Non-pigmented ciliary epithelial cell (primary cell): ENCODE data around the gene NEB.
"Not testable (repeated sequence)": the region's sequence is repeated elsewhere in the genome, so short reads cannot be mapped to it uniquely, and the experiment has no call there.

Experiments used
- DNase-seq: peaks from one replicate; pipeline ENCODE4 v3.0.0-alpha.2; 2010; ENCODE audit warnings: low read depth

Gene NEB

DNA sequence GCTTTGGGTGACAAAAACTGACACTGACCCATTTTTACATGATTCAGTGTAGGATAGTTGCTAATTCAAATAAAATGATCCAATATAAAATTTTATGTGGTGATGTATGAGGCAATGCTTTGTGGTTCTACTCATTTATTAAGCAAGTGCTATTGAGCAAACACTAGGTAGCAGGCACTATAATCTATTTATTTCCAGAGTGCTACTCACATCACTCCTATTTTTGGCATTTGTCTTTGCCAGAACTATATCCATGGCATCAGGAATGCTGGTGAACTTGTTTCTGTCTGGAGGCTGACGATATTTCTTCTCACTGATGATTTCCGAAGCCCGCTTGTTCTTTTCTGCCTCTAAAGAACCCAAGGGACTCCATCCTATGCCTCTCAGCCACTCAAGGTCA, 84.3 kb downstream of the NEB start:
- no peak for DNase-seq

DNA sequence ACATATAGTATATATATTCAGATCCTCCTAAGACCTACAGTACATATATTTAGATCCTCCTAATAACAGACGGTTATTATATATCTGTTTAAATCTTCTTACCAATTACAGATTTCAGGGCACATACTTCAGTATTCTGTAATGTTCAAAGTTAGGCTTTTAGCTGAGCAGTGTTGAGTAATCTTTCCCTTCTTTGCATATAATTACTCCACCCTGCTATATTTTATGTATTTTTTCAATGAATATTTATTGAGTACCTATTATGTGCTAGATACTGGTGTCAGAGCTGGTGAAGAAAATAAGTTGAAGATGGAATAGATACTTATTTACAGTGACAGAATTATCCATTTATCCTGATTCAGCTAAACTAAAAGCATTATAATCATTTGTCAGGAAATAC, 84.9 kb downstream of the NEB start:
- no peak for DNase-seq

DNA sequence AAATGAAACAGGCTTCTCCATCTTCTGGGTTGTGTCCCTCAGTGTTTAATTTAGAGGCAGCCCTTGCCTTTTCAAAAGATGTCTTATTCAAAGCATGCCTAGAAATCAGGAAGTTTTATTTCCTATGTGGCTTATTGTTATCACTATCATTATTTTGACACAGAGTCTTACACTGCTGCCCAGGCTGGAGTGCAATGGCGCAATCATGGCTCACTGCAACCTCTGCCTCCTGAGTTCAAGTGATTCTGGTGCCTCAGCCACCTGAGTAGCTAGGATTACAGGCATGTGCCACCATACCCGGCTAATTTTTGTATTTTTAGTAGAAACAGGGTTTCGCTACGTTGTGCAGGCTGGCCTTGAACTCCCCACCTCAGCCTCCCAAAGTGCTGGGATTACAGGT, 87.8 kb downstream of the NEB start:
- not testable (repeated sequence) for DNase-seq

DNA sequence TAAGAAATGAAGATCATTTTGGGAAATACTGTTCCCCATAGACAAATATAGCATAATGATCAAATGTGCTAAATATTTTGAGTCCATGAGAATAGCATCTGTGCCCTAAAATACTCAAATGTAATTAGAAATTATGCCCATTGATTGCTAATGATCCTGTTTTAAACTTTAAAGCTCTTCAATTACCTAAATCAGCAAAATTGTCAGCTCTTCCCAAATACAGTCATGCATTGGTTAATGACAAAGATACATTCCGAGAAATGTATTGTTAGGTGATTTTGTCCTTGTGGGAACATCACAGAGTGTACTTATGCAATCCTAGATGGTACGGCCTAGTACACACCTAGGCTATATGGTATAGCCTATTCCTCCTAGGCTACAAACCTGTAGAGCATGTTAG, 89.7 kb downstream of the NEB start:
- DNase-seq, result no peak

DNA sequence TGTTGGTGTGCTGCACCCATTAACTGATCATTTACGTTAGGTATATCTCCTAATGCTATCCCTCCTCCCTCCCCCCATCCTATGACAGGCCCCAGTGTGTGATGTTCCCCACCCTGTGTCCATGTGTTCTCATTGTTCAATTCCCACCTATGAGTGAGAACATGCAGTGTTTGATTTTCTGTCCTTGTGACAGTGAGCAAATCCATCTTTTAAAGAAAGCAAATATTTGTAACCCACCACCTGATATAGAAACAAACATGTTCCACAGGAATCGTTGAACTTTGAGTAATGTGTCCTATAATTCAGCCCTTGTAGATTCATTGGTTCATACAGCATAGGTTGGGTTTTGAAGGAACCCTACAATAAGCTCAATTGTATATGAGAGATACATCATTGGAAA, 92.4 kb downstream of the NEB start:
- not testable (repeated sequence) for DNase-seq

DNA sequence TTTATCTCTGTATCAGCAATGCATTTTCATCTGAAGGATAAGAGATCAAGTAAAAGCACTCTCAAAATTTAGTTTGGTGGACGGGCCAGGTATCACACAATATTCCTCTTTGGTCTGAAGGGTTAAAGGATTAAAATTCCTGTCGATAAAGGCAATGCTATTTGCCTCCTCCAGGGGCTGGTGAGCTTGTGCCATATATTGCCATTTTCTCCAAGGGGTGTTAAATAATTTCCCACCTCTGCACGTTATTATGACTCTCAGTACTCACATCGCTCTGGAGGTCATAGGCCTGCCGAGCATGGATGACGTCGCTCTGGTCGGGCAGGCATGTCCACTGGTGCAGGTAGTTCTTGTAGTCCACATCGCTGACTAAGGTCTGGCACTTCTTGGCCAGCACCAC, 94.2 kb downstream of the NEB start:
- DNase-seq, result no peak

DNA sequence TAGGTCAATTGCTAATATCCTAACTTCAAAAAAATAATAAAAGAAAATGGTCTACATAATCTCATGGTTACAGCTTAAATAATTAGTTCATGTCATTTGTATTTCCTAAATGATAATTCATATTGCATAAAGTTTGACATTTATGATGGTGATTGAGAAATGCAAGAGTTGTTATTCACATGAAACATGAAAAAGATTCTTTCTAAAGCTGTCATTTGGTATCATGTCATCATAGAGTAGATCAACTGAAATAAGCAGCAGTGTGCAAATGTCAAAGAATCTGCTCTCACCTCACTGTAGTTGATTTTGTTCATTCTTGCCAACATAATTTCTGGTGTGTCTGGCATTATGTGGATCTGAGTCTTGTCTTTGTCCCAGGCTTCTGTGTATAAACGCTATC, 95.3 kb downstream of the NEB start:
- DNase-seq, result no peak

DNA sequence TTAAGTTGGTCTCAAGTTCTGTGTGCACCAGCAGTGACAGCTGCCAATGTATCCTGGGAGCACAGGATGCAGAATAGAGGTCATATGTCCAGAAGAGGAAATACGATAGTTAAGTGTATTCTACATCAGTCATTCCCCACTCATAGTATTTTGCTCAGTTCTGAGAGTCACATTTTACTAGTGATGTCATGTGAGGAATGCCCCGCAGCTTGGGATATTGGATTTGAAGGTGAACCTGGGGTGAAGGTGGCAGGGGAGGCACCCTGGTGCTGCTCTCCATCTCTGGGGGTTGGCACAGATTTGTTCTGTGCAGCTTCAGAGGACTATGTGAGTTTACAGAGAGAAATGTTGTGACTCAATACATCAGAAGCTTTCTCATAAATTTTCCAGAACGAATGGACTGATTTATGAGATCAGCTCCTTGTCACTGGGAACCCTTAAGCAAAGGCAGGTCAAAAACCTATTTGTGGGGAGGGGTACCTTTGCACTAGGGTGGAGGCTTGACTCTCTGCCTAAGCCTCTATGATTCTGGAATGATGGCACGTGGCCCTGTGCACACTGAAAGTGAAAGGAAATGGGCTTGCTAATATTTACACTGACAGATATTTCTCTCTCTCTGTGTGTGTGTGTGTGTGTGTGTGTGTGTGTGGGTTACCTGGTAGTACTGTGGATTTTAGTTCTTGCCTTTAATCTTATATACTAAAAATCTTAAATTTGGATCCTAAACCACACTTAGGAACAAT, 95.9 kb downstream of the NEB start:
- no peak for DNase-seq

DNA sequence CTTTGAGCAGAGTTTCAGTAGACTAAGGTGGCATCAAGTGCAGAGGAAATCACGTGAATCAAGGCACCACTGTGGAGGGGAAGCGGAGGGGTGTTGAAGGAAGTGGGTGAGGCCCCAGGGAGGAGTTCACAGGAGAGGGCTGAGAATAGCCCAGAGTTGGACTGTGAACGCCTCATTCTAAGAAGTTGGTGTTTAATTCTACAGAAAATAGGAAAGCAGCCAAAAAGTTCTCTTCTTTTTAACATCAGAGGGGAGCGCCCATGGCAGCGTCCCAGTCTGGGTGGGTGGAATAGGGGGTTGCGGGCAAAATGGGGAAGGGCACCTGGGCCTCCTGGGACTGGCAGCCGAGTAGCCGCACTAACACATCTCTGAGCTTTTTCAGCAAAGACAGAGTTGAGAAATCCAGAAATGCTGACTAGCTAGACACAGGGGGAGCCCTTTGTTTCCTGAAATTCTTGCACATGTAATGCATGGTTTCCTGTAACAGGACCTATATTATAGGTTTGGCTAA, 97.0 kb downstream of the NEB start:
- DNase-seq, result no peak

DNA sequence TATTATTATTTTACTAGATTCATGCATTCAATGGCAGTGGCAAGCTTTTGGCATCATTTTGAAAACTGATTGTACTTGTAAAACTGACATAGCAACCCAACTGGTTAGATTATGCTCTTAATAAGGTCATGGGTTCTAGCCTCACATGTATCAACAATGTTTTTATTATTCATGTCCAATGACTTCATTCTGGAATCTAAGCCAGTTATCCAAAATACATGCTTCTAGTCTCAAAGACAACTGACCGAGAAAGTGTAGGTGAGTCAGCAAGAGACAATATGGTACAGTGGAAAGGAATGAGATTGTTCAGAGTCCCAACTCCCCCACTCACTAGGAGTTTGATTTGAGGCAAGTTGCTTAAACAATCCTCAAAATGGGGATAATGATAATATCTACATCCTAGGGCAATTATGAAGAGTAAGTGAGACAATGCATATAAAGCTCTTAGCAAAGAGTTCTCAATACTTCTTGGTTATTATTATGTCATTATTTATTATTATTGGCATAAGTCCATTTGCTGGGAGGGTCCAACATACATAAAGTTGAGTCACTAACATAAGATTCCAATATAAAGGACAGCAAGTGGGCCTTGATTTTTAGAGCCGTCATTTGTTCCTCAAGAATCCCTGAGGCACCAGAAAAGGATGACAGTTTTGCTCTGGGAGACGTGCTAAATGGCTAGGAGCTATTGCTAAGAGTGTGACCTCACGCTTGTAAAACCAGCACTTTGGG, 99.4 kb downstream of the NEB start:
- no peak for DNase-seq

DNA sequence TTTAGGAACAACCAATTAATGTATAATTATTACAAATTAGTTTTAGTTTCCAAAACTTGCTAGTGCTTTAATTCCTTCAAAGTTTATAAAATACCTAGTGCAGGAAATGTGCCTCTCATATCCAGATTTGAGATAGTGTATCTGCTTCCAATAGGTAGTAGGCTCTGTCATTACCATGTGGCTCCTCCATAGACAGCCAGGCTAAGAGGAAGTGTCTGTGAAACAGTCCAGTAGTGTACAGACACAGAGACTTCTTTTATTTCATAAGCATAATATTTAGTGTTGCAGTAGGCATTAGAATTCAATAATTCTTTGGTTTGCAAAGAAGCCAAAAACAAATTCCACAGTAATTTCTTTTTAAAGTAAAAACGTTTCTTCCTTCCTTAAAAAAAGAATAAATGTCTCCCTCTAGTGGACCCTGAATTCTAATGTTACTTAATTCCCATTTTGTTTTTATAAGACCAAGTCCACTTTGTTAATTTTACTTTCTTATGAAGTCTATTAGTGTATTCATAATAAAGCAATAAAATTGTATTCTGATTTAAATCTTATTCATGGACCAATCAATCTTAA, 101.2 kb downstream of the NEB start:
- DNase-seq, result no peak

DNA sequence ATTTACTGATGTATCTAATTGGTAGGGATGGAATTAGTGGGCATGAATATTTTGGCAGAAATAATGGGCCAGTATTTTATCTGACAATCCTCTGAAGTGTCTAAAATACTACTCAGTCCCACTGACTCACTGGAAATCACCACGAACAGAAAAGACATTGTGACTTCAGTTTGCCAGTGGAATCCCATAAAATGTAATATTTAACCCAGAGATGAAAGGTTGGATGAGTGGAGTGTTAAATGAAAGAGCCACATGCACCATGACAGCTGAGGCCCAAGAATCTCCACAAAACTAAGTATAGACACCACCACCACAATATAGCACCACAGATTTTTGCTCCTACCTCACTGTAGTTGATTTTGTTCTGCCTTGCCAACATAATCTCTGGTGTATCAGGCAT, 103.9 kb downstream of the NEB start:
- DNase-seq, result no peak

DNA sequence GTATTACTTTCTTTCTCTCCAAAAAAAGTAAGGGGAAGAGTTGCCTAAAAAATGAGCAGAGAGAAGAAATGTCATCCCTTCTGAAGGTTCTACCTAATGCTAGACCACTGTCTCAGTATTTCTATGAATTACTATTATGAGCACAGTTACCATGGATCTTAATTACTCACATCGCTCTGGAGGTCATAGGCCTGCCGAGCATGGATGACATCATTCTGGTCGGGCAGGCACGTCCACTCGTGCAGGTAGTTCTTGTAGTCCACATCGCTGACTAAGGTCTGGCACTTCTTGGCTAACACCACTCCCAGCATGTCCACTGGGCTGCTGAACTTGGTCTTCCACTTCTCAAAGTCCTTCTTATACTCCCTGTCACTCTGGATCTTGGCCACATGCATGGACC, 106.9 kb downstream of the NEB start:
- DNase-seq, result no peak

DNA sequence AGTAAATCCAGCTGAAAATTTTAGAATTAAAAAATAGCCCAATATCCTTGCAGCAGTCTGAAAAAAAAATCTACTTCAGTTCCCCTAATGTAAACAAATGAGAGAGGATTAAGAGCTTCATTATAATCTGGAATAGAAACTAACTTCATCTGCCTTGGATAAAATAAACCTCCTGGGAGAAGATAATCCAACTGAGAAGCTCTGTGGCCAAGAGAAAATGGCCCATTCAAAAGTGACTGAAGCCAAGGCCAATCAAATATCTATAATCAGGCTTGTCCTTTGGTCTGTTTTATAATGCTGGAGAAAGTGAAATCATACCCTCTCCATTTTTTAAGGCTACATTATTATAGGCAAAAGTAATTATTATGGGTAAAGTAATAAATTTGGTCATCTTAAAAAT, 110.0 kb downstream of the NEB start:
- no peak for DNase-seq

DNA sequence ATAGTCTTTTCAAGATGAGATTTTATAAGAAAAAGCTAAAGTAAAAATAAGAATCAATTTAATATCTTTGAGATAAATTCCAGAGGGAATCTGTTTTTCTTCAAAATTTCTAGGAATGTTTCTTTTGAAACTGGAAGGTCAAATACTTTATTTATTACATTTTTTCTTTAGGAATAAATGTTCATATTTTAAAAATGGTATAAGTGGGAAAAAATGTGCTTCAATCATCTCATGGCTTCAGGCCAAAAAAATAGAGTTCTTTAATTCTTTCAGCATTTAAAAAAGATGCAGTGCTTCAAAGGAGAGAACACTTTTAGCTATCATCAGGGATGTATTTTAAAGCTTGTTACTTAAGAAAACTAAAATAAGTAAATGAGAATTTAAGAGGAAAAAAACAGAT, 110.6 kb downstream of the NEB start:
- DNase-seq, result no peak

DNA sequence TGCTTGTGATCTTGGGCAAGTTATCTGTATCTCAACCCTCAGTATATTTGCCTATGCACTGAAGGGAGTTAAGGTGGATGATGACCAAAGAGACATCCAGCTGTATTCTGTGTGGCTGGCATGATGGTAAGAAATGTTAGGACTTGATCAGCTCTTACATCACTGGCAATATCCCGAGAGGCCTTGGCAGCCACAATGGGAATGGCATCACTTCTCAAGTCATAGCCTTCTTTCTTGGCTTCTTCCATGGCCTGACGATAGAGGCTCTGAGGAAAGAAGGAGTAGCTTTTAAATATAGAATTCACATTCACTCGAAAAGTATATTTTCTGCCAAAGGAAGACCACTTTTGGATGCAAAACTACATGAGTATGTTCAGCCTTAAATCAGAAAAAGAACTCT, 113.5 kb downstream of the NEB start:
- DNase-seq, result no peak

DNA sequence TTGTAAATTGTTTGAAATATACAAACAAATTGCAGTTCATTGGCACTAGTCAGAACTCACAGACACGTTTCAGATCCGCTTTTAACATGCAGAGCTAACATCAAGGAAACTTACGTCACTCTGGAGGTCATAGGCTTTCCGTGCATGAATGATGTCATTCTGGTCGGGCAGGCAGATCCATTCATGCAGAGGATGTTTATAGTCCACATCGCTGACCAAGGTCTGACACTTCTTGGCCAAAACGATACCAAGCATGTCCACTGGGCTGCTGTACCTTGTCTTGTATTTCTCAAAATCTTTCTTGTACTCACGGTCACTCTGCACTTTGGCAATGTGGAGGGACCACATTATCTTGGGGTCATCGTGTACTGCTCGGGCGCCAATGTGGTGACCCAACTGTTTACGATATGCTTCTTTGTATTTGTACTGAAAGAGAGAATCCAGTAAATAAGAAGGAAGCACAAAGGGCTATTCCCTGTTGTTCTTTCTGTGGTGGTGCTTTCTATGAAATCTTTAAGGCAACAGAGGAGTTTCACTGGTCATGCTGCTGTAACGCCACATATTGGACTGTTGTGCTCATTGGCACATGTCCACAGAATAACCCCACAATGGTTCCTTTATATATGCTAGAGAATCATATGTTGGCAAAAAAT, 114.8 kb downstream of the NEB start:
- DNase-seq, result peak; percentile 42

DNA sequence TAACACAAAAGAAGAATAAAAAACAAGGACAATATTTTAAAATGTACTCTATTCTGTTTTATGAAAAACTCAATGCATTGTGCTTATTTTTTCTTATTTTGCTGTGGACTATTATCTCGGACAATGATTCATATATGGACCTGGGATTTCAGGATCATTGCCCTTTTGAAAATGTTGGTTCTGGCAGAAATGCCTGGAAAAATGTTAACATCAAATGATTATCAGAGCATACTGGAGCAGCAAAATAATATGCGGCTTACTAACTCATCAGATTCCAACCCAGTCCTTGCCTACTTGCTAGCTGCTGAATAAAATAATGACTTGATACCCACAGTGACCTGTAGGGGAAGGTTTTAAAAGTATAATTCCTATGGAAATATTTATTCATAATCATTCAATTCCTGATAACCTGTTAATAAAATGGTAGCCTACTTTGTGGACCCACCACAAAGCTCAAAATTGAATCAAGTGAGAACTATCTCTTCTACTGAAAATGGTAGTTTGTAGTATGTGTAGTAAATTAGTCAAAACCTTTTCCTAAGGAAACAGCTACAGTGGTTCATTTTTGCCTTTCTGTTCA, 117.4 kb downstream of the NEB start:
- DNase-seq, result peak; percentile 24

DNA sequence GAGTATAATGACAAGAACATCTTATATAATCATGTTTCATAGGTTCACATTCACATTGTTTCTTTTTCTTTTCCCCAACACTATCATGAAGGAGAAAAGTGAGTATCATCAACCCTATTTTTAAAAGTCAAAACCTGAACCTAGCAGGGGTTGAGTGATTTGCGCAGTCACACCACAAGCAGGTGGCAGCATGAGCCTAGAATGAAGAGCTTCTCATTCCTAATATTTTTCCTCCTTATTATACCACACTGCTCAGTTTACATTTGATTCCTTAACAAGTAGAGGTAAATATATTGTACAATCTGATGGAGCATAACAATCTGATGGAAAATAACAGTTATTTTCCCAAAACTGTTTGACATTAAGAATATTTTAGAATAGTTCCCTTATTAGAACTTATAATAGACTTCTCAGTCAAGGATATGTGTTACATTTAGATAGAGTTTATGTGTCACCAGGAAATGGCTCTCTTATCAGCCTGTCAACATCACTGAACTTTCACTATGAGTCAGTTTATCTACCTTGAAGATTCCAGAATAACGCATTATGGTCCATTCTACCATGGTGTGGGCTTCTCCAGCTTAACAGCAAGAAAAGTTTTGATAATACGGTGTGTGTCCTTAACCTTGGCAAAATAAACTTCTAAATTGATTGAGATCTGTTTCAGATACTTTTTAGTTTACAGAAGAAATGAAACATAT, 119.5 kb downstream of the NEB start:
- no peak for DNase-seq

DNA sequence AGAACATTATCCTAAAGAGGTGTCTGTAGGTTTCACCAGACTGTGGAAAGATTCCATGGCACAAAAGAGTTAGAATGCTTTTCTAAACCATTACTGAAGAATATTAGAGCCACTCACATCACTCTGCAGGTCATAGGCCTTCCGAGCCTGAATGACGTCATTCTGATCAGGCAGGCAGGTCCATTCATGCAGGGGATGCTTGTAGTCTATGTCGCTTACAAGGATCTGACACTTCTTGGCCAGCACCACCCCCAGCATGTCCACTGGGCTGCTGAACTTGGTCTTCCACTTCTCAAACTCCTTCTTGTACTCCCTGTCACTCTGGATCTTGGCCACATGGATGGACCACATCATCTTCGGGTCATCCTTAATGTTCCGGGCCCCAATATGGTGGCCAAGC, 120.1 kb downstream of the NEB start:
- no peak for DNase-seq

DNA sequence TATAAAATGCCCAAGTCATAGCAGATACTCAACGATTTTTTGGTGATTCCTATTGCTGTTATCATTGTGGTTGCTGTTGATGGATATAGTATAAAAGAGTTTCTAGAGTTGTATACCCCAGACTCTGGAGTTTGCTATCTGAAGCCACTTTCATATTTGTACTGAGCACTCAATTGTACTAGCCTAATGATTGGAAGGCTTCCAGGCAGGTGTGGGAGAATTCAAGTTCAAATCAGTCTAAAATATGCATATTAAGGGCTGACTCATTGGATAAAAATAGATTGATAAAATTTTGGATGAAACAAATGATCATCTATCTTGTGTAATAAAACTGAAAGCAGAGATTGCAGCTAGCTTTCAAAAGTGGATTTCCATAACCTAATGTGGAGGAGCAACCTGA, 122.9 kb downstream of the NEB start:
- DNase-seq, result no peak

DNA sequence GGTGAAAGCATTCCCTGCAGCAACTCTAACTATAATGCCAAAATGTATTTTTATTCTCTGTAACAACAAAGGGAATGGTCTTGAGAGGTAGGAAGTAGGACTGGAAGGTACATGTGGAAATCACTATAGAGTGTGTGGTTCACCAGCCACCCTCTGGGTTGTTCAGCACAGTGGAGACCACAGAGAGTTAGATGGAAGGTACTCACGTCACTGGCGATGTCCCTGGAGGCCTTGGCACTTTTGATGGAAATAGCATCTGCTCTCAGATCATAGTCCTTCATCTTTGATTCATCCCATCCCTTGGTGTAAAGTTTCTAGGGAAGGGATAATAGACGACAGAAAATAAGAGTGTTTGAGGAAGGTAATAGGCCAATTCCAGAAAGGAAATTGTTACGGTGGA, 124.0 kb downstream of the NEB start:
- DNase-seq, result no peak
